ENCODE data around the gene GPR52.

DNA sequence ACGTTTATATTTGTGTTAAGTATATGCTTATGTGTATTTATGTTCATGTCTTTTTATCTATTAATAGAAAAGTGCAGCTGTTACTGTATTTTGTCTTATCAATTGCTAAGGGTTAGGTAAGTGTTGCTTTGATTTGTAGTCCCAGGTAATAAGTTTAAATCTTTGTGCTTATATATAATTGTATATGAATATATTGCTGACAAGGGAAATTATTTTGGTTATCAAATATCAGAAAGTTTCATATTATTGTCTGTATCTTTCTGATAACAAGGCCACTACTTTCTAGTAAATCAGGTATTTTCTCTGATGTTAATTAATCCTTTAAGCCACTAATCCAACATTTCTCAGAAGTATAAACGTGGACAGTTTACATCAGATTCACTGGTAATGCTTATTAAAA is 21.3 kb downstream of the GPR52 start:
- TF ChIP-seq, protein P1, sequence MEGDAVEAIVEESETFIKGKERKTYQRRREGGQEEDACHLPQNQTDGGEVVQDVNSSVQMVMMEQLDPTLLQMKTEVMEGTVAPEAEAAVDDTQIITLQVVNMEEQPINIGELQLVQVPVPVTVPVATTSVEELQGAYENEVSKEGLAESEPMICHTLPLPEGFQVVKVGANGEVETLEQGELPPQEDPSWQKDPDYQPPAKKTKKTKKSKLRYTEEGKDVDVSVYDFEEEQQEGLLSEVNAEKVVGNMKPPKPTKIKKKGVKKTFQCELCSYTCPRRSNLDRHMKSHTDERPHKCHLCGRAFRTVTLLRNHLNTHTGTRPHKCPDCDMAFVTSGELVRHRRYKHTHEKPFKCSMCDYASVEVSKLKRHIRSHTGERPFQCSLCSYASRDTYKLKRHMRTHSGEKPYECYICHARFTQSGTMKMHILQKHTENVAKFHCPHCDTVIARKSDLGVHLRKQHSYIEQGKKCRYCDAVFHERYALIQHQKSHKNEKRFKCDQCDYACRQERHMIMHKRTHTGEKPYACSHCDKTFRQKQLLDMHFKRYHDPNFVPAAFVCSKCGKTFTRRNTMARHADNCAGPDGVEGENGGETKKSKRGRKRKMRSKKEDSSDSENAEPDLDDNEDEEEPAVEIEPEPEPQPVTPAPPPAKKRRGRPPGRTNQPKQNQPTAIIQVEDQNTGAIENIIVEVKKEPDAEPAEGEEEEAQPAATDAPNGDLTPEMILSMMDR (IDR thresholded peaks at IDR 0.05): no peak
- TF ChIP-seq POLR2A (IDR thresholded peaks at IDR 0.05): no peak
